ENCODE data around the gene NAV3.

GRCh38 chr12:78036874-78037273 lies 206.2 kb downstream of the NAV3 start:
- TF ChIP-seq CTCF (conservative IDR thresholded peaks at IDR 0.05; ENCODE audit: low read depth in 2 of 2): no peak
- no peak for TF ChIP-seq EZH2 (IDR thresholded peaks at IDR 0.05; ENCODE audit: low read depth, unreplicated experiment)
- TF ChIP-seq REST (IDR thresholded peaks at IDR 0.05; ENCODE audit: unreplicated experiment): no peak
- no peak for TF ChIP-seq POLR2AphosphoS5 (IDR thresholded peaks at IDR 0.05; ENCODE audit: low read depth)
- no peak for TF ChIP-seq ZNF114 (CRISPR knock-in tag; IDR thresholded peaks at IDR 0.05)
- no peak for TF ChIP-seq STAT1 (IDR thresholded peaks at IDR 0.05; ENCODE audit: unreplicated experiment)
- TF ChIP-seq ZNF462 (CRISPR knock-in tag; IDR thresholded peaks at IDR 0.05): no peak
- no peak for TF ChIP-seq ETS1 (IDR thresholded peaks at IDR 0.05)
- TF ChIP-seq CREB1 (CRISPR knock-in tag; IDR thresholded peaks at IDR 0.05; ENCODE audit: low read depth): no peak
- no peak for TF ChIP-seq ZNF331 (CRISPR knock-in tag; IDR thresholded peaks at IDR 0.05; ENCODE audit: low read depth)
- TF ChIP-seq JUNB (IDR thresholded peaks at IDR 0.05; ENCODE audit: unreplicated experiment): no peak
- no peak for TF ChIP-seq EZH2phosphoT487 (IDR thresholded peaks at IDR 0.05; ENCODE audit: unreplicated experiment)
- TF ChIP-seq NANOG (IDR thresholded peaks at IDR 0.05; ENCODE audit: borderline replicate concordance): no peak
